HCT116 (cell line): ENCODE data around the gene PRDM1. TPM values are rescaled to one million over a fixed set of nuclear protein-coding genes. Genes with fewer than 3 reads are reported as not detected.
A peak's percentile ranks its signal among the peaks of the same experiment; 100 is the strongest.

ENCODE experiments used
- ATAC-seq: fragments of 200-7000 bp; cut with Tn5 transposase; 2 replicates; pipeline ENCODE4 v1.9.1; 2020; ENCODE audit warnings: mild to moderate bottlenecking, moderate library complexity
- BruUV-seq: library from RNA; stranded (reverse); fragments of 400-500 nt; replicated peaks from 2 replicates; lab custom pipeline; 2021; lab: Mats Ljungman, UMichigan
- CTCF ChIA-PET: fragments of 300-600 bp; sonication (Branson Sonifier 250); formaldehyde crosslinking; loops from one replicate; lab custom pipeline; 2021; ENCODE audit warnings: antibody characterized with exemption; lab: Charles Lee
- POLR2A ChIA-PET: fragments of 300-600, 350-600 bp; sonication (Branson Sonifier 250); formaldehyde crosslinking; loops from one replicate; lab custom pipeline; 2021; ENCODE audit warnings: antibody characterized with exemption; lab: Charles Lee
- RAD21 ChIA-PET, 2 experiments: fragments of 300-600 bp; sonication (Branson Sonifier 250); formaldehyde crosslinking; loops; one replicate each; lab custom pipeline; 2023; ENCODE audit warnings: low total read pairs in 2 of 2; ENCODE audit not compliant: uncharacterized antibody in 2 of 2, unreplicated experiment in 2 of 2, low non-redundant PET in 1 of 2; lab: Charles Lee
- DNase-seq: peaks from one replicate; pipeline ENCODE4 v3.0.0-alpha.2; 2010; ENCODE audit warnings: low read depth, low spot score
- H2AFZ ChIP-seq: fragments of 200-600 bp; shearing (Covaris generic), sonication (generic); 2 replicates; pipeline ENCODE4 v1.6.1; 2017; ENCODE audit warnings: low read depth, mixed run types, mixed read lengths, antibody characterized with exemption, low read length; ENCODE audit not compliant: poor library complexity, severe bottlenecking
- H3K27ac ChIP-seq: 2 replicates; pipeline ENCODE4 v1.5.1; 2012; ENCODE audit warnings: low read depth, low read length
- H3K27me3 ChIP-seq: fragments of 200-600 bp; sonication (generic); 2 replicates; pipeline ENCODE4 v1.6.1; 2016; ENCODE audit warnings: mixed run types, low read length, mixed read lengths; ENCODE audit not compliant: insufficient read depth
- H3K36me3 ChIP-seq, 2 experiments: fragments of 200-500 bp in 1 of 2; fragments of 200-600 bp in 1 of 2; sonication (Bioruptor generic) in 1 of 2; sonication (generic) in 1 of 2; 2 replicates each; pipeline versions ENCODE4 v1.5.1 to v1.6.1; 2014 to 2016; ENCODE audit warnings: low read length in 2 of 2, inconsistent platforms in 1 of 2, mixed read lengths in 1 of 2, mixed run types in 1 of 2; ENCODE audit not compliant: insufficient read depth in 2 of 2, control insufficient read depth in 1 of 2
- H3K4me1 ChIP-seq, 2 experiments: fragments of 200-600 bp in 1 of 2; sonication (generic) in 1 of 2; 2 replicates each; pipeline versions ENCODE4 v1.5.1 to v1.6.1; 2012 to 2017; ENCODE audit warnings: low read length in 2 of 2, inconsistent platforms in 1 of 2, mild to moderate bottlenecking in 1 of 2, mixed read lengths in 1 of 2, mixed run types in 1 of 2, moderate library complexity in 1 of 2; ENCODE audit not compliant: insufficient read depth in 2 of 2, control insufficient read depth in 1 of 2
- H3K4me2 ChIP-seq: fragments of 200-600 bp; sonication (generic); 2 replicates; pipeline ENCODE4 v1.6.1; 2017; ENCODE audit warnings: mixed run types, low read length, mixed read lengths
- H3K4me3 ChIP-seq, 2 experiments: fragments of 200-600 bp in 1 of 2; sonication (generic) in 1 of 2; replicated peaks in 1 of 2; 2 replicates each; pipeline ENCODE4 v1.5.1; 2011 to 2016; ENCODE audit warnings: low read length in 2 of 2, control low read depth in 1 of 2, low read depth in 1 of 2, mild to moderate bottlenecking in 1 of 2, mixed read lengths in 1 of 2, mixed run types in 1 of 2
- H3K79me2 ChIP-seq: fragments of 200-600 bp; sonication (generic); 2 replicates; pipeline ENCODE4 v1.6.1; 2017; ENCODE audit warnings: mild to moderate bottlenecking, mixed run types, low read length, moderate library complexity, mixed read lengths; ENCODE audit not compliant: insufficient read depth
- H3K9ac ChIP-seq: fragments of 200-600 bp; sonication (generic); 2 replicates; pipeline ENCODE4 v1.6.1; 2016; ENCODE audit warnings: low read length, mixed read lengths
- H3K9me2 ChIP-seq: fragments of 200-600 bp; sonication (generic), shearing (Covaris generic); 2 replicates; pipeline ENCODE4 v1.6.1; 2017; ENCODE audit warnings: mixed run types, mild to moderate bottlenecking, moderate library complexity; ENCODE audit not compliant: insufficient read depth
- H3K9me3 ChIP-seq, 2 experiments: fragments of 200-500 bp in 1 of 2; fragments of 200-600 bp in 1 of 2; sonication (Bioruptor generic) in 1 of 2; sonication (generic) in 1 of 2; 2 replicates each; pipeline ENCODE4 v1.6.1; 2014 to 2017; ENCODE audit warnings: low read length in 2 of 2, mixed read lengths in 2 of 2, inconsistent platforms in 1 of 2, low read depth in 1 of 2, mild to moderate bottlenecking in 1 of 2, mixed run types in 1 of 2, moderate library complexity in 1 of 2; ENCODE audit not compliant: control insufficient read depth in 1 of 2, insufficient read depth in 1 of 2
- H4K20me1 ChIP-seq: fragments of 200-600 bp; sonication (generic), shearing (Covaris generic); 2 replicates; pipeline ENCODE4 v1.6.1; 2017; ENCODE audit warnings: mixed run types, mild to moderate bottlenecking, moderate library complexity; ENCODE audit not compliant: insufficient read depth
- JUND ChIP-seq: IDR thresholded peaks from 2 replicates; pipeline ENCODE4 v1.6.1; 2012
- RAD21 ChIP-seq: IDR thresholded peaks from 2 replicates; pipeline ENCODE4 v1.6.1; 2012; ENCODE audit warnings: low read depth, mild to moderate bottlenecking
- SP1 ChIP-seq: IDR thresholded peaks from 2 replicates; pipeline ENCODE4 v1.6.1; 2012; ENCODE audit warnings: low read depth
- TCF7L2 ChIP-seq: IDR thresholded peaks from 2 replicates; pipeline ENCODE4 v1.7.0; 2011; ENCODE audit warnings: borderline replicate concordance, inconsistent platforms; ENCODE audit not compliant: insufficient read depth, insufficient read length; ENCODE audit errors: extremely low read depth
- intact Hi-C: fragments of 100-400 bp; cut with micrococcal nuclease; formaldehyde crosslinking; loops from 2 replicates; pipeline ENCODE4 v1.10.0; 2022
- total RNA-seq: library from RNA; stranded (reverse); gene quantifications from one replicate; pipeline ENCODE4 v1.2.1, GENCODE V29; 2021; ENCODE audit not compliant: unreplicated experiment
- TF ChIP-seq, protein P1 (sequence below), 3 experiments: fragments of 200-600 bp in 1 of 3; sonication (generic) in 1 of 3; IDR thresholded peaks in 2 of 3; conservative IDR thresholded peaks in 1 of 3; 2 replicates each; pipeline ENCODE4 v1.5.1; 2012 to 2017; ENCODE audit warnings: low read depth in 2 of 3, low read length in 2 of 3, antibody characterized with exemption in 1 of 3, borderline replicate concordance in 1 of 3, control low read depth in 1 of 3, mild to moderate bottlenecking in 1 of 3, mixed read lengths in 1 of 3, mixed run types in 1 of 3, moderate library complexity in 1 of 3; ENCODE audit not compliant: insufficient read depth in 1 of 3
- TF ChIP-seq, protein P2 (sequence below): IDR thresholded peaks from 2 replicates; pipeline ENCODE4 v1.6.1; 2012; ENCODE audit warnings: low read depth

The PRDM1 gene
- total RNA-seq, 1 experiment from 2014 or later, result 3.4 TPM

DNA sequence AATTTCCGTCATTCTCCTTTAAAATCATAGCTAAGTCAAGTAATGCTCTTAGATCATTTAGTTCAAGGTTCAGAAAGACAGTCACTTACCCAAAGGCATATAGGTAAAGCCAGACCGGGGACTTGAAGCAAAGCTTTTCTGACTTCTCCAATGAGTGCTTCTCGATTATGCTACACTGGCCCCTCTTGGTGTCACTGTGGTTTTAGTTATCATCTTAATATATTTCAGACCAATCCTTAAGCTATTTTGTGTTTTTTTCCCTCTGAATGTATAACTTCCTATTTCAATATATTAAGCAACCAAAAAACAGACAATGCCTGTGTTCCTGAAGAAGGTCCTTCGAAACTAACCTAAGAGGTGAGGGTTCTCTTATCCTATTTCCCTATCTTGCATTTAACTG is 3.9 kb downstream of the PRDM1 start:
- H3K4me2 ChIP-seq, result no peak overlapping the region
- H4K20me1 ChIP-seq, result no peaks in the 10 kb centered on the region
- CTCF ChIA-PET, result interaction anchor here (0.6 to 2.7 kb wide), 8 partner anchors 134 to 658 kb away, joined by 3 to 40 read pairs (median 4); partner anchors contain the start of genes ATG5 and CRYBG1
- no peaks in the 10 kb centered on the region for H3K9me3 ChIP-seq
- no peaks in the 10 kb centered on the region for H3K27me3 ChIP-seq
- peaks cover 15 to 23% of the 10 kb centered on the region in 2 experiments for H3K4me1 ChIP-seq
- H2AFZ ChIP-seq, result no peak overlapping the region
- H3K79me2 ChIP-seq, result no peaks in the 10 kb centered on the region
- no peaks in the 10 kb centered on the region for H3K36me3 ChIP-seq
- no peak overlapping the region for H3K9ac ChIP-seq
- RAD21 ChIA-PET, result interaction anchor here (0.8 to 1.3 kb wide), 3 partner anchors 133 to 245 kb away, joined by 3 to 7 read pairs (median 3); no protein-coding TSS in a partner anchor
- no peak for ATAC-seq
- H3K27ac ChIP-seq, result no peak overlapping the region
- intact Hi-C loops, result loop anchor here (10.0 kb wide), 1 partner anchor 355 kb away; no protein-coding TSS in a partner anchor
- no TSS peak for BruUV-seq
- POLR2A ChIA-PET, result no interaction called here
- peak; percentile 63 for TF ChIP-seq RAD21
- TF ChIP-seq, protein P1, sequence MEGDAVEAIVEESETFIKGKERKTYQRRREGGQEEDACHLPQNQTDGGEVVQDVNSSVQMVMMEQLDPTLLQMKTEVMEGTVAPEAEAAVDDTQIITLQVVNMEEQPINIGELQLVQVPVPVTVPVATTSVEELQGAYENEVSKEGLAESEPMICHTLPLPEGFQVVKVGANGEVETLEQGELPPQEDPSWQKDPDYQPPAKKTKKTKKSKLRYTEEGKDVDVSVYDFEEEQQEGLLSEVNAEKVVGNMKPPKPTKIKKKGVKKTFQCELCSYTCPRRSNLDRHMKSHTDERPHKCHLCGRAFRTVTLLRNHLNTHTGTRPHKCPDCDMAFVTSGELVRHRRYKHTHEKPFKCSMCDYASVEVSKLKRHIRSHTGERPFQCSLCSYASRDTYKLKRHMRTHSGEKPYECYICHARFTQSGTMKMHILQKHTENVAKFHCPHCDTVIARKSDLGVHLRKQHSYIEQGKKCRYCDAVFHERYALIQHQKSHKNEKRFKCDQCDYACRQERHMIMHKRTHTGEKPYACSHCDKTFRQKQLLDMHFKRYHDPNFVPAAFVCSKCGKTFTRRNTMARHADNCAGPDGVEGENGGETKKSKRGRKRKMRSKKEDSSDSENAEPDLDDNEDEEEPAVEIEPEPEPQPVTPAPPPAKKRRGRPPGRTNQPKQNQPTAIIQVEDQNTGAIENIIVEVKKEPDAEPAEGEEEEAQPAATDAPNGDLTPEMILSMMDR (IDR thresholded peaks at IDR 0.05 in 2 of 3, conservative IDR thresholded peaks at IDR 0.05 in 1 of 3; ENCODE audit: borderline replicate concordance in 1 of 3, insufficient read depth in 1 of 3, low read depth in 2 of 3, low read length in 2 of 3), result peak in 2 of 3 experiments; percentile 31; a peak in 3 of 6 replicates
- no peak for TF ChIP-seq TCF7L2
- H3K9me2 ChIP-seq, result no peaks in the 10 kb centered on the region
- no peak for DNase-seq
- H3K4me3 ChIP-seq, result no peak overlapping the region

DNA sequence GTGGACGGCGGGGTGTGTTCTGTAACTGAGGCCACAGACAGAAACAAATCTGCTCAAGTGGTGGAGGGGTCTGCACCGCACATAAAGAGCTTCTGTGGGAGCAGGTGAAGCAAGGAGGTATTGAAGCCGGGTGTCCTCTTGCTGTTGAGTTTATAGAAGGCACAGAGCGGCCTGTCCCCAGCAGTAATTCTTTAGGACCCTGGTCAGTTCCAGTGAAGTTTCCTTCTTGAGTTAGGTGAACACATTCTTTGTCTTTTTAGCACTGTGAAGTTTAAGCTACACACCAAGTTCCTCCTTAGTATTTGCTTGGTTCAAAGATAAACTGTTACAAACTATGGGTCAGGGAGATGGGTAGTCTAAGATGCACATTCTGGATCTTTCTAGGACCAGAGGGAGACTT is 6.1 kb downstream of the PRDM1 start:
- intact Hi-C loops, result loop anchor here (10.0 kb wide), 1 partner anchor 353 kb away; no protein-coding TSS in a partner anchor
- H2AFZ ChIP-seq, result no peak overlapping the region
- POLR2A ChIA-PET, result no interaction called here

More for the DNA sequence above, 6.1 kb downstream of the PRDM1 start:
- no peak for TF ChIP-seq JUND
- TF ChIP-seq, protein P2, sequence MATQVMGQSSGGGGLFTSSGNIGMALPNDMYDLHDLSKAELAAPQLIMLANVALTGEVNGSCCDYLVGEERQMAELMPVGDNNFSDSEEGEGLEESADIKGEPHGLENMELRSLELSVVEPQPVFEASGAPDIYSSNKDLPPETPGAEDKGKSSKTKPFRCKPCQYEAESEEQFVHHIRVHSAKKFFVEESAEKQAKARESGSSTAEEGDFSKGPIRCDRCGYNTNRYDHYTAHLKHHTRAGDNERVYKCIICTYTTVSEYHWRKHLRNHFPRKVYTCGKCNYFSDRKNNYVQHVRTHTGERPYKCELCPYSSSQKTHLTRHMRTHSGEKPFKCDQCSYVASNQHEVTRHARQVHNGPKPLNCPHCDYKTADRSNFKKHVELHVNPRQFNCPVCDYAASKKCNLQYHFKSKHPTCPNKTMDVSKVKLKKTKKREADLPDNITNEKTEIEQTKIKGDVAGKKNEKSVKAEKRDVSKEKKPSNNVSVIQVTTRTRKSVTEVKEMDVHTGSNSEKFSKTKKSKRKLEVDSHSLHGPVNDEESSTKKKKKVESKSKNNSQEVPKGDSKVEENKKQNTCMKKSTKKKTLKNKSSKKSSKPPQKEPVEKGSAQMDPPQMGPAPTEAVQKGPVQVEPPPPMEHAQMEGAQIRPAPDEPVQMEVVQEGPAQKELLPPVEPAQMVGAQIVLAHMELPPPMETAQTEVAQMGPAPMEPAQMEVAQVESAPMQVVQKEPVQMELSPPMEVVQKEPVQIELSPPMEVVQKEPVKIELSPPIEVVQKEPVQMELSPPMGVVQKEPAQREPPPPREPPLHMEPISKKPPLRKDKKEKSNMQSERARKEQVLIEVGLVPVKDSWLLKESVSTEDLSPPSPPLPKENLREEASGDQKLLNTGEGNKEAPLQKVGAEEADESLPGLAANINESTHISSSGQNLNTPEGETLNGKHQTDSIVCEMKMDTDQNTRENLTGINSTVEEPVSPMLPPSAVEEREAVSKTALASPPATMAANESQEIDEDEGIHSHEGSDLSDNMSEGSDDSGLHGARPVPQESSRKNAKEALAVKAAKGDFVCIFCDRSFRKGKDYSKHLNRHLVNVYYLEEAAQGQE, result no peak
- TF ChIP-seq SP1, result no peak
- Histone ChIP-seq H3K4me1 (peaks cover 5 to 12% of the 10 kb centered on the region in 2 experiments), H3K79me2 (no peaks in the 10 kb centered on the region), H3K27me3 (no peaks in the 10 kb centered on the region), H3K27ac (no peak overlapping the region), H4K20me1 (no peaks in the 10 kb centered on the region), H3K4me2 (no peak overlapping the region), H3K36me3 (no peaks in the 10 kb centered on the region), H3K4me3 (no peak overlapping the region), H3K9me3 (no peaks in the 10 kb centered on the region), H3K9ac (no peak overlapping the region), H3K9me2 (no peaks in the 10 kb centered on the region)
- DNase-seq, result no peak
- ChIA-PET RAD21 (no interaction called here), CTCF (interaction anchor here (1.8 kb wide), 1 partner anchor 131 kb away, joined by 7 read pairs; no protein-coding TSS in a partner anchor)
- BruUV-seq, result no TSS peak
- ATAC-seq, result no peak
